ENCODE data around the gene PTPRE. TPM values are rescaled to one million over a fixed set of nuclear protein-coding genes. Genes with fewer than 3 reads are reported as not detected.

Gene PTPRE
- total and polyA plus RNA-seq, 4 donors, result 1.5 to 12.5 (median 3.7) TPM

GRCh38 chr10:128050936-128051335, 144.0 kb downstream of the PTPRE start:
- H3K9ac ChIP-seq (ENCODE audit: low read depth in 1 of 2, low read length in 2 of 2), result no peak overlapping the region
- H3K36me3 ChIP-seq (ENCODE audit: control insufficient read depth in 4 of 4, insufficient read depth in 3 of 4, low read depth in 1 of 4, low read length in 3 of 4), result peaks cover 0 to 1% (median under 1%) of the 10 kb centered on the region in 4 donors
- peaks cover 0 to 2% (median 0%) of the 10 kb centered on the region in 4 donors for H3K4me1 ChIP-seq (ENCODE audit: control insufficient read depth in 4 of 4, insufficient read depth in 4 of 4, low read length in 3 of 4)
- no peak for DNase-seq (ENCODE audit: low spot score)
- H3K9me3 ChIP-seq (ENCODE audit: control insufficient read depth in 4 of 4, low read length in 3 of 4), result no peaks in the 10 kb centered on the region
- H3K27ac ChIP-seq (ENCODE audit: low read depth in 1 of 2, low read length in 2 of 2), result peak overlapping the region in 1 of 2 donors; percentile 75
- no peak overlapping the region for H3K4me3 ChIP-seq (ENCODE audit: low read depth in 1 of 3, low read length in 3 of 3)
- no peaks in the 10 kb centered on the region for H3K27me3 ChIP-seq (ENCODE audit: control insufficient read depth in 4 of 4, insufficient read depth in 4 of 4, low read length in 3 of 4)
- TF ChIP-seq TAF1 (conservative IDR thresholded peaks at IDR 0.05) (no peak), REST (IDR thresholded peaks at IDR 0.05) (no peak), FOXA2 (IDR thresholded peaks at IDR 0.05) (no peak), RXRA (IDR thresholded peaks at IDR 0.05) (no peak), MAX (IDR thresholded peaks at IDR 0.05) (no peak), HNF4G (IDR thresholded peaks at IDR 0.05) (no peak), EGR1 (IDR thresholded peaks at IDR 0.05; ENCODE audit: low read depth in 2 of 2) (no peak), GABPA (IDR thresholded peaks at IDR 0.05 in 1 of 2, conservative IDR thresholded peaks at IDR 0.05 in 1 of 2) (no peak), RAD21 (IDR thresholded peaks at IDR 0.05) (no peak), FOXA1 (IDR thresholded peaks at IDR 0.05) (no peak), CTCF (IDR thresholded peaks at IDR 0.05; ENCODE audit: low read depth, low read length, missing input control) (no peak), NR2F2 (IDR thresholded peaks at IDR 0.05) (no peak), JUND (IDR thresholded peaks at IDR 0.05) (no peak), ATF3 (IDR thresholded peaks at IDR 0.05) (no peak)

- 83% methylated on average over 5 of the region's 5 CpGs for WGBS
- DNase-seq (ENCODE audit: low spot score), result no peak
- Histone ChIP-seq H3K36me3 (ENCODE audit: control insufficient read depth in 4 of 4, insufficient read depth in 3 of 4, low read depth in 1 of 4, low read length in 3 of 4) (peaks cover 0 to 3% (median under 1%) of the 10 kb centered on the region in 4 donors), H3K9ac (ENCODE audit: low read depth in 1 of 2, low read length in 2 of 2) (no peak overlapping the region), H3K9me3 (ENCODE audit: control insufficient read depth in 4 of 4, low read length in 3 of 4) (no peaks in the 10 kb centered on the region), H3K27me3 (ENCODE audit: control insufficient read depth in 4 of 4, insufficient read depth in 4 of 4, low read length in 3 of 4) (no peaks in the 10 kb centered on the region), H3K4me3 (ENCODE audit: low read depth in 1 of 3, low read length in 3 of 3) (no peak overlapping the region), H3K27ac (ENCODE audit: low read depth in 1 of 2, low read length in 2 of 2) (peak overlapping the region in 1 of 2 donors; percentile 14), H3K4me1 (ENCODE audit: control insufficient read depth in 4 of 4, insufficient read depth in 4 of 4, low read length in 3 of 4) (peaks cover 0 to under 1% (median 0%) of the 10 kb centered on the region in 4 donors)
- TF ChIP-seq ATF3 (IDR thresholded peaks at IDR 0.05) (no peak), EGR1 (IDR thresholded peaks at IDR 0.05; ENCODE audit: low read depth in 2 of 2) (no peak), NR2F2 (IDR thresholded peaks at IDR 0.05) (no peak), YY1 (IDR thresholded peaks at IDR 0.05) (no peak), TAF1 (conservative IDR thresholded peaks at IDR 0.05) (no peak), JUND (IDR thresholded peaks at IDR 0.05) (no peak), FOXA2 (IDR thresholded peaks at IDR 0.05) (no peak), SP1 (IDR thresholded peaks at IDR 0.05) (no peak), HNF4A (conservative IDR thresholded peaks at IDR 0.05) (no peak), GABPA (IDR thresholded peaks at IDR 0.05 in 1 of 2, conservative IDR thresholded peaks at IDR 0.05 in 1 of 2) (no peak), RXRA (IDR thresholded peaks at IDR 0.05) (no peak), HNF4G (IDR thresholded peaks at IDR 0.05) (no peak)
These were observed 144.6 kb downstream of the PTPRE start for GRCh38 chr10:128051548-128051947.

All from liver (tissue), 9 donors.